ENCODE data around the gene PIBF1. TPM values are rescaled to one million over a fixed set of nuclear protein-coding genes. Genes with fewer than 3 reads are reported as not detected.

The PIBF1 gene
- total and polyA plus RNA-seq, 10 of the 15 experiments (the other 5 are each of a cell fraction or from before 2014, with no cell fraction given), result 6.4 to 24.5 (median 11.1) TPM

GRCh38 chr13:73018336-73018735, 236.4 kb downstream of the PIBF1 start (continued):
- TF ChIP-seq HSF1 (IDR thresholded peaks at IDR 0.05; ENCODE audit: low read depth, low read length) (no peak), SP1 (IDR thresholded peaks at IDR 0.05; ENCODE audit: low read depth, low read length) (no peak), USF2 (IDR thresholded peaks at IDR 0.05; ENCODE audit: borderline replicate concordance, low read depth, low read length) (no peak), ETV6 (conservative IDR thresholded peaks at IDR 0.05 in 1 of 2, IDR thresholded peaks at IDR 0.05 in 1 of 2; ENCODE audit: borderline replicate concordance in 1 of 2, low read depth in 1 of 2) (no peak)

GRCh38 chr13:73025217-73026012, 243.5 kb downstream of the PIBF1 start:
- ChIA-PET CTCF (no interaction called here), POLR2A (no interaction called here), RAD21 (ENCODE audit: unreplicated experiment) (no interaction called here), SMC1A (ENCODE audit: uncharacterized antibody, unreplicated experiment) (interaction anchor here (1.8 kb wide), 1 partner anchor 25 kb away, joined by 5 read pairs; no protein-coding TSS in a partner anchor)
- Histone ChIP-seq H3K4me1 (ENCODE audit: control insufficient read depth, insufficient read depth, low read length) (no peaks in the 10 kb centered on the region), H3K4me2 (ENCODE audit: control insufficient read depth, insufficient read depth) (no peak overlapping the region), H2AFZ (ENCODE audit: control insufficient read depth, low read depth, low read length) (no peak overlapping the region), H3K27me3 (replicated peaks in 1 of 2; ENCODE audit: control insufficient read depth in 2 of 2, insufficient read depth in 2 of 2, low read length in 1 of 2) (no peaks in the 10 kb centered on the region), H4K20me1 (ENCODE audit: control insufficient read depth, insufficient read depth) (no peaks in the 10 kb centered on the region), H3K27ac (ENCODE audit: control insufficient read depth, insufficient read depth) (no peak overlapping the region), H3K9me3 (replicated peaks; ENCODE audit: control insufficient read depth, insufficient read depth, low read length) (no peaks in the 10 kb centered on the region), H3K4me3 (no peak overlapping the region; the same call in 1 of the 2 replicates), H3K9ac (ENCODE audit: control insufficient read depth, insufficient read depth, low read length) (no peak overlapping the region), H3K79me2 (ENCODE audit: control insufficient read depth, insufficient read depth, low read length) (no peaks in the 10 kb centered on the region), H3K36me3 (ENCODE audit: control insufficient read depth in 2 of 2, insufficient read depth in 2 of 2, low read length in 1 of 2) (no peaks in the 10 kb centered on the region)
- 73% methylated on average over 5 of the region's 5 CpGs for WGBS (ENCODE audit: insufficient coverage, insufficient replicate concordance, low lambda C conversion rate, missing lambda C conversion rate)
- BruUV-seq (replicated peaks), result no TSS peak
- FAIRE-seq (no peak), ATAC-seq (peak; percentile 52), DNase-seq (ENCODE audit: low read depth, low spot score) (no peak)
- intact Hi-C loops (cut with micrococcal nuclease; ENCODE audit: unreplicated experiment), result no loop called here
- in situ Hi-C loops (cut with MboI), result no loop called here
- TF ChIP-seq TARDBP (IDR thresholded peaks at IDR 0.05; ENCODE audit: borderline replicate concordance), result no peak
- TF ChIP-seq BMI1 (IDR thresholded peaks at IDR 0.05; ENCODE audit: borderline replicate concordance), result no peak
- TF ChIP-seq ATF7 (IDR thresholded peaks at IDR 0.05; ENCODE audit: low read depth), result 0 out of 2 replicates have a peak, but pooled peaks have one; percentile 32
- TF ChIP-seq PKNOX1 (IDR thresholded peaks at IDR 0.05), result no peak
- TF ChIP-seq ETV6 (conservative IDR thresholded peaks at IDR 0.05 in 1 of 2, IDR thresholded peaks at IDR 0.05 in 1 of 2; ENCODE audit: borderline replicate concordance in 1 of 2, low read depth in 1 of 2), result peak in 1 of 2 experiments; percentile 89; a peak in 2 of 4 replicates
- TF ChIP-seq JUND (IDR thresholded peaks at IDR 0.05; ENCODE audit: low read depth, low read length), result no peak
- no peak for TF ChIP-seq NFYB (IDR thresholded peaks at IDR 0.05; ENCODE audit: insufficient read depth, low read depth, low read length)
- TF ChIP-seq RUNX3 (IDR thresholded peaks at IDR 0.05; ENCODE audit: low read length), result peak; percentile 43; the same call in 1 of the 2 replicates
- no peak for TF ChIP-seq DPF2 (IDR thresholded peaks at IDR 0.05)
- TF ChIP-seq NR2F1 (conservative IDR thresholded peaks at IDR 0.05), result no peak
- no peak for TF ChIP-seq TCF12 (IDR thresholded peaks at IDR 0.05; ENCODE audit: low read depth, low read length)
- TF ChIP-seq CREB1 (IDR thresholded peaks at IDR 0.05; ENCODE audit: low read depth), result peak; percentile 75
- TF ChIP-seq SIN3A (IDR thresholded peaks at IDR 0.05; ENCODE audit: low read depth, low read length), result no peak
- peak; percentile 62; the same call in 1 of the 2 replicates for TF ChIP-seq NFIC (IDR thresholded peaks at IDR 0.05; ENCODE audit: low read depth, low read length)
- TF ChIP-seq YY1 (IDR thresholded peaks at IDR 0.05; ENCODE audit: low read depth, low read length), result no peak
- peak; percentile 59; the same call in 1 of the 2 replicates for TF ChIP-seq CREM (IDR thresholded peaks at IDR 0.05; ENCODE audit: low read depth)

All from GM12878 (cell line).